BE2C (cell line): Measurements from ENCODE around the gene KCNS1.
"Not testable (repeated sequence)": the region's sequence is repeated elsewhere in the genome, so short reads cannot be mapped to it uniquely, and the experiment has no call there.

Experiments used
- DNase-seq: peaks from one replicate; pipeline ENCODE4 v3.0.0-alpha.2; 2020
- H3K27me3 ChIP-seq: fragments of 250-450 bp; sonication (Bioruptor Pico); 2 replicates; pipeline ENCODE4 v1.5.1; 2020; ENCODE audit warnings: mild to moderate bottlenecking
- H3K36me3 ChIP-seq: fragments of 250-450 bp; sonication (Bioruptor Pico); 2 replicates; pipeline ENCODE4 v1.5.1; 2020; ENCODE audit warnings: mild to moderate bottlenecking
- H3K4me1 ChIP-seq: fragments of 250-450 bp; sonication (Bioruptor Pico); 2 replicates; pipeline ENCODE4 v1.5.1; 2020
- H3K4me3 ChIP-seq: 2 replicates; pipeline ENCODE4 v1.5.1; 2011; ENCODE audit warnings: low read depth, low read length
- H3K9me3 ChIP-seq: fragments of 250-450 bp; sonication (Bioruptor Pico); 2 replicates; pipeline ENCODE4 v1.5.1; 2020
- CTCF ChIP-seq: IDR thresholded peaks from 2 replicates; pipeline ENCODE4 v1.5.1; 2012; ENCODE audit warnings: mild to moderate bottlenecking, low read depth, low read length

Gene KCNS1

GRCh38 chr20:45067558-45067957 is 33.4 kb downstream of the KCNS1 start:
- H3K27me3 ChIP-seq, result no peaks in the 10 kb centered on the region
- H3K36me3 ChIP-seq, result no peaks in the 10 kb centered on the region
- TF ChIP-seq CTCF, result no peak
- no peak overlapping the region for H3K4me3 ChIP-seq
- H3K9me3 ChIP-seq, result no peaks in the 10 kb centered on the region
- peaks cover 2% of the 10 kb centered on the region; the same call in 1 of the 2 replicates for H3K4me1 ChIP-seq
- no peak for DNase-seq

- no peak overlapping the region for H3K4me3 ChIP-seq
- H3K27me3 ChIP-seq, result no peaks in the 10 kb centered on the region
- no peaks in the 10 kb centered on the region for H3K36me3 ChIP-seq
- no peak for TF ChIP-seq CTCF
- no peak for DNase-seq
- no peaks in the 10 kb centered on the region for H3K9me3 ChIP-seq
- H3K4me1 ChIP-seq, result peaks cover 2% of the 10 kb centered on the region; the same call in 1 of the 2 replicates
Observed at GRCh38 chr20:45067087-45067486, 33.8 kb downstream of the KCNS1 start.

GRCh38 chr20:45066372-45066771 is 34.6 kb downstream of the KCNS1 start:
- DNase-seq, result no peak
- Histone ChIP-seq H3K36me3 (no peaks in the 10 kb centered on the region), H3K27me3 (no peaks in the 10 kb centered on the region), H3K4me3 (no peak overlapping the region), H3K4me1 (peaks cover 2% of the 10 kb centered on the region; the same call in 1 of the 2 replicates), H3K9me3 (no peaks in the 10 kb centered on the region)
- TF ChIP-seq CTCF, result no peak

GRCh38 chr20:45064812-45065211 is 36.1 kb downstream of the KCNS1 start:
- H3K4me1 ChIP-seq, result no peaks in the 10 kb centered on the region; the same call in 1 of the 2 replicates
- DNase-seq, result no peak
- no peaks in the 10 kb centered on the region for H3K9me3 ChIP-seq
- H3K4me3 ChIP-seq, result no peak overlapping the region
- TF ChIP-seq CTCF, result no peak
- H3K27me3 ChIP-seq, result no peaks in the 10 kb centered on the region
- no peaks in the 10 kb centered on the region for H3K36me3 ChIP-seq

- not testable (repeated sequence) for H3K4me1 ChIP-seq, H3K36me3 ChIP-seq
Observed at GRCh38 chr20:45063107-45063506, 37.8 kb downstream of the KCNS1 start.

GRCh38 chr20:45061244-45061643 is 39.7 kb downstream of the KCNS1 start:
- H3K4me1 ChIP-seq, result no peaks in the 10 kb centered on the region
- no peaks in the 10 kb centered on the region for H3K9me3 ChIP-seq
- H3K36me3 ChIP-seq, result no peaks in the 10 kb centered on the region
- no peak for TF ChIP-seq CTCF
- no peak overlapping the region for H3K4me3 ChIP-seq
- no peaks in the 10 kb centered on the region for H3K27me3 ChIP-seq
- DNase-seq, result no peak

More at GRCh38 chr20:45063107-45063506, 37.8 kb downstream of the KCNS1 start:
- H3K27me3 ChIP-seq, H3K9me3 ChIP-seq, DNase-seq, H3K4me3 ChIP-seq: not testable (repeated sequence)

- Histone ChIP-seq H3K27me3 (no peaks in the 10 kb centered on the region), H3K4me1 (no peaks in the 10 kb centered on the region), H3K4me3 (no peak overlapping the region), H3K36me3 (no peaks in the 10 kb centered on the region), H3K9me3 (no peaks in the 10 kb centered on the region)
- TF ChIP-seq CTCF, result no peak
- no peak for DNase-seq
Observed at GRCh38 chr20:45060294-45060693, 40.6 kb downstream of the KCNS1 start.
